Daoy (cell line): ENCODE results near the gene MKRN3. TPM values are rescaled to one million over a fixed set of nuclear protein-coding genes. Genes with fewer than 3 reads are reported as not detected.

Experiments used
- DNase-seq: peaks from one replicate; pipeline ENCODE4 v3.0.0-alpha.2; 2015; ENCODE audit warnings: low read depth
- total RNA-seq: library from RNA; depleted of rRNA; stranded (reverse); fragments of >200 nt; shearing (Covaris generic); gene quantifications from 2 replicates; pipeline ENCODE4 v1.2.3, GENCODE V29; 2014; rRNA removed

MKRN3 gene
- total RNA-seq: 12.1 and 15.0 TPM in 2 replicates

DNA sequence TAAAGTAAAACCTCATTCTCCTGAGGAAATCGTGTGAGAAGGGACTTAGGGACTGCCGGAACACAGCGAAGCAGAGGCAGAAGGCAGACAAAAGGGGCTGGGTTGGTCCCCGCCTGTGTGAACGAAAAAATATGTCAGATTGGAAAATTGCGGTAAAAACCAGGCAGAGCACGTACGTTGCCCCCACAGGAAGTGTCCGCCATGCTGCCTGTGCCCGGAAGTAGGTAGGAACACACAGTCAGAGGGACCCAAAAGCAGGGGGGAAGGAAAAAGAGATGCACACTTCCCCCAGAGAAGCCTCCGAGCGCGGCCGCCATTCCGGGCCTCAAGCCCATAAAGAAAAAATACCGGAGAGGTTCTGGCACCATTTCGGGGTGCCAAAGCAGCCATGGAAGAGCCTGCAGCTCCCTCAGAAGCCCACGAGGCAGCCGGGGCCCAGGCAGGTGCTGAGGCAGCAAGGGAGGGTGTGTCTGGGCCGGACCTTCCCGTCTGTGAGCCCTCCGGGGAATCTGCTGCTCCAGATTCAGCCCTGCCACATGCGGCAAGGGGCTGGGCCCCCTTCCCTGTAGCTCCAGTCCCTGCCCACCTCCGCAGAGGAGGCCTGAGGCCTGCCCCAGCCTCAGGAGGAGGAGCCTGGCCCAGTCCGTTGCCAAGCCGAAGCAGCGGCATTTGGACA, at the start of gene MKRN3:
Gene MKRN3, plus strand, starts transcription at position 280 of the 676 bp plus-strand sequence. Its CDS starts 109 bp downstream, at position 389.
- peak; percentile 91 for DNase-seq

DNA sequence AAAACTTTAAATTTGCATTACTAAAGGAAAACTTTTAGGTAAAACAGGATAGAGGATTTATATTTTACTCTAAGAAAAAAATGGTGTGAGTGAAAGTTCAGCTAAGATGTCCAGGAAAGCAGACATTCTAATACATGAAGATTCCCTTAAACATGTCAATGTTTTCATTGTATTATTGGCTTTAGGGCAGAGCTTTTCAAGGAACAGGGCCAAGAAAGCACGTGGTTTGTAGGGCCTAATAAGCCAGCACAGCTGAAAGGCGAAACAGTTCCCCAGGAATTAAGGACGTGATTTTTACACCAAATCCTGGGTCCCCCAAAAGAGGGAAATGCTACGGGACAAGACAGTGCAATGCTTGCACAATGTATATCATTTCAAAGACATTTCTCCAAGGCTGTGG, 48.6 kb upstream of the MKRN3 start:
- DNase-seq: no peak

DNA sequence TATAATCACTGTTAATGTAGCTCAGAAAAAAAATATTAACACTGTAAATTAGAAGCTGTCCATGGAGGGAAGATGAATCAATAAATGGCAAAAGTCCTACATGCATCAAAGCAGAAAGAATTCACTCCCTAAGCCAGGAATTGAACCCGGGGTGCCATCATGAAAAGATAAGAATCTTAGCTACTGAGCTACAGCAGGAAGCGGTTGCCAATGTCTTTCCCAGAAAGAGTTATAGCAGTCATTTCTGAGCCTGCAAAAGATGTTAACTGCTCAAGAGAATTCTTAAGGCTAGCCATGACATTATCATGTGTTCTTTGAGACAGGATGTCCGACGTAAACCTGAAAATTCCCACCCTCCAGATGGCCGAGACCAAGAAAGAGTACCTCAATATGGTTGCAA, 47.4 kb upstream of the MKRN3 start:
- peak; percentile 54 for DNase-seq

DNA sequence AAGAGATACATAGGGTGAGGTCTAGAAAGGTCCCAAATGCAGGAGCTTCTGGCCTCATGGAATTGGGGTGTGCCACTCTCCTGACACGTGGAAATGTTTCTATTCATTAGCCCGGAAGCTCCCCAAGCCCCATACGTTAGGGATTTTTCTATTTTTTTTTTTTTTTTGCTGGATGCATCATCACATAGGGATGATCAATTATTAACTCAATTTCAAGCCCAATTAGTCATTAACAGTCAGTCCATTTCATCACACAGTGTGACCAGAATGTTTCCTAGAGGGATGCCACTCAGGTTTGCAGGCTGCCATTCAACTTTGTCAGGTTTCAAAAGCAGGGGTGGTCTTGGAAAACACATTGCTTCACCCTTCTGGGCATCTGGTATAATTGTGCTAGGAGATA, 40.7 kb upstream of the MKRN3 start:
- no peak for DNase-seq

DNA sequence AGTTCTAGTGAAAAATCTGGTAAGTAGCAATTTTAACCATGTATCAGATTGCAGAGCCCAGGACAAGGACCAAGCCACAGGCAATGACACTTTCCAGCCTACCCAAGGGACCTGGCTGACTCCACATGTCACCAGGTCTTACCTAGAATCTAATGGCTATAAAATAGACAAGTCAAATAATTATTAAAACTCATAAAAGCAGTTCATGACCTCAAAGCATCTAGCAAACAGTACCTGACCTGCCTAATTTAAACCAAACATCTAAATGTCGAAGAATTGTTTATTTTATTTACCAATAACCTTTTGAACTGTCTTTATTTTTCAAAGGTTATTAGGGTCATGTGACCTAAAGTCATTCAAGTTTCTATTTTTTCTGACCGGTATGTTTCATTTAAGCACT, 35.6 kb upstream of the MKRN3 start:
- no peak for DNase-seq

DNA sequence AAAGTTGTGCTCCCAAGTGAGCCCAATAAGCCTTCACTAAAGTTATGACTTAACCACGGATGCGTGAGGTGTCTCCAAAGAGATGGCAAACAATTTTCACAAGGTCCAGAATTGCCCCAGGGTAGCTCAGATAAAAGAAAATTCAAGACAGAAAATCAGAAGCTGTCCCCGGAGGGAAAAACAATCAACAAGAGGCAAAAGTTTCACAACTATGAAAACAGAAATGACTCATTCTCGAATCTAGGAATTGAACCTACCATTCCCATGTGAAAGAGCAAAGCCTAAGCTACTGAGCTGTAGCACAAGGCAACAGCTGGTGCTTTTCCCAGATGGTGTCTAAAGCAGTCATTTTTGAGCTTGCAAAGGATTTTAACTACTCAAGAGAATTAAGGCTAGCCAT, 33.5 kb upstream of the MKRN3 start:
- peak; percentile 71 for DNase-seq

DNA sequence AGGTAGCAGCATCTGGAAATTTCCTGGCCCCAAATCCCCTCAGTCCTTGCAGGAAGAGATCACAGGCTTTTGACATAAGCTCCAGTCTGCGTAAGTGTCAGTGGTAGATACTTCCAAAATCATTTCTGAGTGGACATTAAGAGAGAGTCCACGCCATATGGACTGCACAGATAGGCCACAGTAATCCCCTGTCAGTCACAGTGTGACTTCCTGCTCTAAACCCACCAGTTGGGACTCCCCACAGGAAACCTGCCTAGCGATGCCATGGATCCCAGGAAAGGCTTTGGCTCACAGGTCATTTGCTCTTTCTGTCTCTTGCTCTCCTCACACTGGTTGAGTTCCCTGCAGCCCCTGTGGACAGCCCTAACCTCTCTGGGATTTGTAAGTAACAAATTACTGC, 28.8 kb upstream of the MKRN3 start:
- no peak for DNase-seq

DNA sequence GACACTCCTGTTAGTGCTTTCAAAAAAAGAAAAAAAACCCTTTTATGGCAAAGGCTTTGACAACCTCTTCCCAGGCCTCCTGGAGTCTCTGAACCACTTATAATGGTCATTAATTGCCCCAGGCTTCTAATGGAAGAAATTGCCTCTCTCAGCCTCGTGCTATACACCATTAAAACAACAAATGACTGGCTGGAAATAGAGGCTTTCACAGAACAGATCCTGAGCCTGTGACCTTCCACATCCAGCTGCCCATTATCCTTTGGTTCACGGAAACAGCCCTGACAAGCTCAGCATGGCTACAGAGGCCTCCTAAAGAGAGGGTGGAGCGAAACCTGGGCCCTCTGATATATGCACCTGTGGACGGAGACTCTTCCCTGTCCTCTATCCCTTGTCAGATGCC, 26.8 kb upstream of the MKRN3 start:
- DNase-seq: no peak

DNA sequence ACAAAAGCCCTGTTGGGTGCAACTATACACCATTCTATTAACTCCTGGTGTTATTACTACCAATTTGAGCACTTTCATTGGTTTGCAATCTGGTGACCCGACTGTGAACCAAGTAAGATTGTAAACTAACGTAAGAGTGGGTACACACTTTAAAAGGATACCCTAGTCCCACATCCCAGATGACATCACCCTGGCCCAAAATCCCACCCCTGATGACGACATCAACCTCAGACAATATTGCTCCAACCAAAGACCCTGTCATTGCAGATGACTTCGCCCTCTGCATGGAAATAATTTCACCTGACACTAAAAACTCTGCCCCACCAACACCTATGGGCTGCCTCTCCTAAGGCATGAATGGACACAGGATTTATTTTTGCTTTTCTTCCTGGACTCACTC, 25.6 kb upstream of the MKRN3 start:
- no peak for DNase-seq

DNA sequence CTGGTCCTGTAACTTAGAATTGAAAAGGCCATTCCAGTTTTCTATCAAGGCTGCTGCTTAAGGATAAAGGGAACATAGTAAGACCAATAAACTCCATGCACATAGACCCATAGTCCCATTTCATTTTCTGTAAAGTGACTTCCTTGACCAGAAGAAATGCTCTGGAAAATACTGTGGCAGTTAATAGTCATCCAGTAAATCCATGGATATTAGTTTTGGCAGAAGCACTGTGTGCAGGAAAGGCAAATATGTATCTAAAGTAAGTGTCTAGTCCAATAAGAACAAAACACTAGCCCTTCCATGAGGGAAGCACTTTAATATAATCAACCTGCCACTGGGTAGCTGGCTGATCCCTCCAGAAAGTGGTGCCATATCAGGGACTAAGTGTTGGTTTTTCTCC, 19.3 kb upstream of the MKRN3 start:
- no peak for DNase-seq

DNA sequence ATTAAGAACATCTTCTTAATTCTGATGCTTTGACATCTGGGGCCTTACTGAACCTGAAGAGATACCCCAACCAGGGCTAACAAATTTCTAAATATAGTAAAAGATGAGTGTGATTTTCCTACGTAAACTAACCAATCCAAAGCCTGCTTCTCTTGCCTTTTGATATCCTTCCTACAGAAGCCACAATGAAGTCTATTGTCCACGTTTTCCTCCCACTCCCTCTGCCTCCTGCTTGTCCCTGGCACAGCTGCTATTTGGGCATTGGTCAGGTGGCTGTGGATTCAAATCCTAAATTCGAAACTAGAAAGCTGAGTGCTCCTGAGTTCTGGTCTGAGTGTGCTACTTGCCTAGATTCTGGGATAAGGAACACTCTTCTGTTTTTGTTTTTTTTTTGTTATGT, 17.4 kb upstream of the MKRN3 start:
- DNase-seq: no peak

DNA sequence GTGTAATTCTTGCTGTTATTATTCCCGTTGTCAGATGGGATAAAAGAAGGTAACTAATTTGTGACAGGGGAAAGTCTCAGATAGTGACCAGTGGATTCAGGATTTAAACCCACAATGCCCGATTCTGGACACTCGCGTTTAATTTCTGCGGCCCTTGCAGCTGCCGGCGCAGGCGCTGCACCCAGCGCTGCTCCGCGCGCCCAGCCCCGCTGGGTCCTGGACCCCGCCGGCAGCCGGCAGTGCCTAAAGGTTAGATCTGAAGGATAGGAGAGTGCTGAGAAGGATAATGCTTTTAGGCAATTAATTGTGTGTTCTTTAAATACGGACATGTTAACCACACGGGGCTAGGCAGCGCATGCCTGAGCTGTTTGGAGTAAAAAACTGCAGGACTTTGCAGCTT, 3.6 kb upstream of the MKRN3 start:
- DNase-seq: no peak

DNA sequence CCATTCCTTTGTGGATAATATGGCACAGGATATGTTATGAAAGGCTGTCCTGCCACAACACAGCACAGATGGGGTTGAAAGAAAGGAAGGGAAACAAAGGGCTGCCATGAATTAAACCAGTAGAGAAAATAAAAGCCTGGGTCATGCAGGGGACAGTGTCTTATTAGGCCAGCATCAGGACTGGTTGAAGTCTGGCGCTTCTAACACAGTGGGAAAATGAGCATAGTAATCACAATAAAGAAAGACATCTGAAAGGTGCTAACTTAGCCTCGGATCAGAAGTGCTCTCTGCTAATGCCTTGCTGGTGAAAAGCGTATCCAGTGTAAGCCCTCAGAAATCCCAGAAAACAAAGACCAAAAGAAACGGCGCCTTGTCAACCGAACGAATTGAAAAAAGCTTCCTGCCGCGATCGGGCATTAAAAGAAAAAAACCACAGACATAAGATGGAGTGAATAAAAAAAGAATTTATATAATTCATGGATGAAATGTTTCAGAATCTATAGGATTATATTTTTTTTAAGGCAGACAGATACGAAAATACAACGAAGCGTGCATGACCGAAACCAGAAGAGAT, 566 bp upstream of the MKRN3 start:
- DNase-seq: peak; percentile 28

DNA sequence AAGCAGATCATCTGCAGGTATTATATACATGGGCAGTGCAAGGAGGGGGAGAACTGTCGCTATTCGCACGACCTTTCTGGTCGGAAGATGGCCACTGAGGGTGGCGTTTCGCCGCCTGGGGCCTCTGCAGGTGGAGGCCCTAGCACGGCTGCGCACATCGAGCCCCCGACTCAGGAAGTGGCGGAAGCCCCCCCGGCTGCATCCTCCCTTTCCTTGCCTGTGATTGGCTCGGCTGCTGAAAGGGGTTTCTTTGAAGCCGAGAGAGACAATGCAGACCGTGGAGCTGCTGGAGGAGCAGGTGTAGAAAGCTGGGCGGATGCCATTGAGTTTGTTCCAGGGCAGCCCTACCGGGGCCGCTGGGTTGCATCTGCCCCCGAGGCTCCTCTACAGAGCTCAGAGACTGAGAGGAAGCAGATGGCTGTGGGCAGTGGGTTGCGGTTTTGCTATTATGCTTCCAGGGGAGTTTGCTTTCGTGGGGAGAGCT, 639 bp downstream of the MKRN3 start:
- DNase-seq: peak; percentile 67

DNA sequence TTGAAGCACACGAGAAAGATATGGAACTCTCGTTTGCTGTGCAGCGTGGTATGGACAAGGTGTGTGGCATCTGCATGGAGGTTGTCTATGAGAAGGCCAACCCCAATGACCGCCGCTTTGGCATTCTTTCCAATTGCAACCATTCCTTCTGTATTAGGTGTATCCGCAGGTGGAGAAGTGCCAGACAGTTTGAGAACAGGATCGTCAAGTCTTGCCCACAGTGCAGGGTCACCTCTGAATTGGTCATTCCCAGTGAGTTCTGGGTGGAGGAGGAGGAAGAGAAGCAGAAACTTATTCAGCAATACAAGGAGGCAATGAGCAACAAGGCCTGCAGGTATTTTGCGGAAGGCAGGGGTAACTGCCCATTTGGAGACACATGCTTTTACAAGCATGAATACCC, 1.2 kb downstream of the MKRN3 start:
- DNase-seq: no peak

DNA sequence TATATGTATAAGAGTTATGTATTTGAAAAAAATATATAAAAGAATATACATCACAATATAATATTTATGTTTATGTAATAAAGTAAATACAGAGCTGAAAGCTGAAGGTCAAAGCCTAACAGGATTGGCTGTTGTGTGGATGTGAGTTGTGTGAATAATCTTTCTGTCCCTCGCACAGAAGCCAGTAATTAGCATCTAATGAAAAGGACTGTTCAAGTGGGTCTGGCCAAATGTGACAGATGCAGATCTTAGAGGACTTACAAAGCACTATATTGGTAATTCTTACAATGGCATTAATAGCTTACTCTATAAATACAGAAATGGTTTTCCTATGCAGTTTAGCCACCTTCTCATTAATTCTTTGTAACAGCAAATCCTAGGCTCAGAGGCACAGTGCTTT, 2.4 kb downstream of the MKRN3 start:
- DNase-seq: no peak

DNA sequence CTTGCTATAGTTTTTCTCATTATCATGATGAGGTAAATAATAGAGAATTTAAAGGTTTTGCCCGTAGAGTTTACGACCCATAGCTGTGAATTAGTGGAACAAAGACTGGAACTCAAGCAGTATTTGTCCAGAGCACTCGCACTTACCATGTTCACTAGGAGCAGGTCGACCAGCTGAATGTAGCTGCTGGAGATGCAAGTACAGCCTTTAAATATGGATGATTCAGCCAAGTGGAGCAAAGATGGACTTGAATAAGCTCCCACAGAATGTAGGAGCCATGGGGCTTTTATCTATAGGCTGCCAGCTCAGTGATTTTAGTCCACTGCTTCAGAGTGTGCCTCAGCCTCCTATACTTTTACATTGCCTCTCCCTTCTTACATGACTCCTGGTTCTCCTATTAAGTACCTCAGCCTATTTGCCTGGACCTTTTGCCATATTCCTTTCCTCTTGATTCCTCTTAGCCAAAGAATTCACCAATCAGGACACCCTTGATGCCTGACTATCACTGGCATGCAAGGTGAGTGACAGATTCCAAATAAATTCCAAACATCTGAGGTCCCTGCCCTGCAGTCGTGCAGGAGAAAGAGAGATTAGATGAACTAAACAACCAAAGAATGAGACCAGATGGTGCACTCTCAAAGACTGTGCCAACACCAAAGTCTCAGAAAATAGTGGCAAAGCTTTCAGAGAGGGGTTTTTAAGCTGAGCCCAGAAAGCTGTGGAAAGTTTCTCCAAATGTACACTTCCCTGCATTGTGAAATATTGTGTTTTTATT, 3.9 kb downstream of the MKRN3 start:
- no peak for DNase-seq

DNA sequence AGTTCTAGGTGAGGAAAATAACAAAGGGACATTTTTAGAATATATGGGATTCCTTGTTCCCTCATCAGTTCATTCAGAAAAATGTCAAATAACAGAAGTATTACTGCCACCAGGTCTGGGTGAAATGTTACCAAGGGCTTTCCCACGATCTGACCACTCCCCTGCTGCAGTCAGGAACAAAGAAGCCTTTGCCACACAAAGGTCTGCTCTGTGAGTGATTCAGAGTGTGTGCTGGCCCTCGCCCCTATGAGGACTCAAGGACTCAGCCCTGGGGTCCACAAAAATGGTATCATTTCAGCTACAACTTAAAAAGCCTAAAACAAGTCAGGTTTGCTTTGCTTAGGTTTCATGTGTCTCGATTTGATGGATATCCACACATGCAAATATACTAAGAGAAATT, 5.0 kb downstream of the MKRN3 start:
- peak; percentile 29 for DNase-seq

DNA sequence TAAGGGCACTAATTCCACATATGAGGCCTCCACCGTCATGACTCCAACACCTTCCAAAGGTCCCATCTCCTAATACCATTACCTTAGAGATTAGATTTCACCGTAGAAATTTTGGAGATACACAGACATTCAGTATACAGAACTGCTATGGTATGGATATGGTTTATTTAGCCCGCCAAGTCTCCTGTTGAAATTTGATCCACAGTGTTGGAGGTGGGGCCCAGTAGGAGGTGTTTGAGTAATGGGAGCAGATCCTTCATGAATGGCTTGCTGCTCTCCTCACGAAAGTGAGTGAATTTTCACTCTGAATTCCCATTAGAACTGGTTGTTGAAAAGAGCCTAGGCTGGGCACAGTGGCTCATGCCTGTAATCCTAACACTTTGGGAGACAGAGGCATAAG, 7.4 kb downstream of the MKRN3 start:
- no peak for DNase-seq

DNA sequence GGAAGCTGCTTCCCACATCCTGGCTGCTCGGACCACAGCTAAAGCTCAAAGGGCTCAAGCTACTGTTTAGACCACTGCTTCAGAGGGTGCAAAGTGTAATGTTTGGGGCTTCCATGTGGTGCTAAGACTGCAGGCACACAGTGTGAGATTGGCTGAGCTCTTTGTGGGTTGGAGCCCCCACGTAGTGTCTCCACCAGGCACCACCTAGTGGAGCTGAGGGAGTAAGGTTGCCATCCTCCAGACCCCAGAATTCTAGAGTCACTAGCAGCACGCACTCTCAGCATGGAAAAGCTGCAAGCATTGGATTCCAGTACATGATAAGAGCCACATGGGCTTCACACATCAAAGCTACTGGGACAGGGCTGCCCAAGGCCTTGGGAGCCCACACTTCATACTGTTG, 9.3 kb downstream of the MKRN3 start:
- DNase-seq: no peak

DNA sequence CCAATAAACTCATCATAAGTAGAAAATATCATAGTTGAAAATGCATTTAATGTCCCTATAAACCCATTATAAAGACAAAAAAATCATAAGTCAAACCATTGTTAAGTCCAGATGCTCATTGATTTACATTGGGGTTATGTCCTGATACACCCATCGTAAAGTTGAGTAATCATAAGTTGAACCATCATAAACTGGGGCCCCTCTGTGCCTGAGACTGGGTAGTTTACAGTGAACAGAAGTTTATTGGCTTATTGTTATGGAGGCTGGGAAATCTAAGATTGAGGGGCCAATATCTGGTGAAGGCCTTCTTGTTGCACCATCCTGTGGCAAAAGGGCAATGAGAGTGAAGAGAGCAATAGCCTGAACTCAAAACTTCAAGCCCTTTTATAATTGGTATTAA, 10.6 kb downstream of the MKRN3 start:
- no peak for DNase-seq

DNA sequence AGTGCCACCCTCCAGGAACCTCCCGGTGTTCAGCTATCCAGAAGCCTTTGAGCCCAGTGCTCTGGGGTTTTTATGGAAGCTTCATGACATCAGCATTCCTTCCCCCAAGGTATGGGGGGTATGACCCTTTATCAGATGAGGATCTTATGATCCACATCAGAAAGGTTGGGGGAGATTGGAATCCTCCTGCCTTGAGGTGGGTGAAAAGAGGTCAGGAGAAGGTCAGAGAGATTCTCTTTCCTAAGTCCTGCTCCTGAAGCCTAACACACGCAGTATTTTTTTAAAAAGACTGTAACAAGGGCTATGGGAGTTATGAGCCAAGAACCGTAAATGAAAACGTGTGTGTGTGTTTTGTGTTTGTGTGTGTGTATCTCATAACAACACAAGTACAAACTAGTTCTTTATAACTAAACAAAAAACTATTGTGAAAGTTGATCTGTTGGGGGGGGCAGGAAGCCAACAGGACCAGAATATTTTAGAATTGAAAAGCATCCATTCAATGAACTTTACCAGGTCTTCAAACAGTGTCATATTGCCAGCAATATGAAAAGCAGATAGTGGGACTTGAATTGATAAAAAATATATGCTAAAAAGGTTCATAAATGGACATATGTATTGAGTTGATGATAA, 13.2 kb downstream of the MKRN3 start:
- DNase-seq: no peak

DNA sequence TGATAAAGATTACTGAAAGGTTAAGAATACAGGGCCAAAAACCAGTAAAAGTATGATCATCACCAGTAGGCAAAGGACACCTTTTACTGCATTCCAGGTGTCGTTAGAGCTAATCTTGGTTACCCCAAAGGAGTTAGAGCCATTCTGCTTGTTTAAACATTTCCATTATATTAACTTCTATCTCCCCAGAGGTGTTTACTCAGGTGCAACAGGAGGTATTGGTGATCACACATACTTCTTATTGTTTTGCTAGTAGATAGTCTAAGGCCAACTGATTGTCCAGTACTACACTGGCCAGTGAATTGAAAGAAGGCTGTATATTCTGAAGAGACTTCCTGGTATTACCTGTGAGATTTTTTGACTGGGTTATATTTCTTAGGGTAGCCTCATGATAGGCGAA, 22.8 kb downstream of the MKRN3 start:
- no peak for DNase-seq
